Natural killer cell (primary cell): Measurements from ENCODE around the gene TENM4. TPM values are rescaled to one million over a fixed set of nuclear protein-coding genes. Genes with fewer than 3 reads are reported as not detected.

Experiments used
- ATAC-seq, 3 donors: fragments of 150-1000 bp in 2 of 3; fragments of 200-7000 bp in 1 of 3; cut with Tn5 transposase; 1 replicate in 1 of 3; 2 replicates in 2 of 3; pipeline ENCODE4 v1.10.0; 2021; ENCODE audit warnings: mild to moderate bottlenecking in 2 of 3, moderate library complexity in 2 of 3
- DNase-seq, 2 donors: peaks; one replicate each; pipeline versions ENCODE4 v3.0.0 to v3.0.0-alpha.2; 2013 to 2021; ENCODE audit warnings: mixed read lengths in 1 of 2
- H3K27ac ChIP-seq: one replicate; pipeline ENCODE4 v1.5.1; 2013; ENCODE audit warnings: mild to moderate bottlenecking, low read length
- H3K27me3 ChIP-seq: one replicate; pipeline ENCODE4 v1.6.1; 2013; ENCODE audit warnings: low read length; ENCODE audit not compliant: control insufficient read depth, insufficient read depth
- H3K36me3 ChIP-seq: one replicate; pipeline ENCODE4 v1.6.1; 2013; ENCODE audit warnings: low read length; ENCODE audit not compliant: control insufficient read depth, insufficient read depth
- H3K4me1 ChIP-seq: one replicate; pipeline ENCODE4 v1.6.1; 2013; ENCODE audit warnings: low read length; ENCODE audit not compliant: control insufficient read depth, insufficient read depth
- H3K4me3 ChIP-seq: one replicate; pipeline ENCODE4 v1.5.1; 2013; ENCODE audit warnings: low read length
- H3K9me3 ChIP-seq: one replicate; pipeline ENCODE4 v1.6.1; 2013; ENCODE audit warnings: low read length; ENCODE audit not compliant: control insufficient read depth, insufficient read depth
- H3K27ac Mint-ChIP-seq, 2 donors: one replicate each; pipeline ENCODE4 v1.8.0; 2022; ENCODE audit warnings: mild to moderate bottlenecking in 2 of 2, mixed read lengths in 2 of 2, moderate library complexity in 1 of 2
- H3K27me3 Mint-ChIP-seq, 2 donors: one replicate each; pipeline ENCODE4 v1.8.0; 2022; ENCODE audit warnings: low read depth in 2 of 2, mixed read lengths in 2 of 2
- H3K36me3 Mint-ChIP-seq: one replicate; pipeline ENCODE4 v1.8.0; 2022; ENCODE audit warnings: mixed read lengths
- H3K4me1 Mint-ChIP-seq, 2 donors: one replicate each; pipeline ENCODE4 v1.8.0; 2022; ENCODE audit warnings: mixed read lengths in 2 of 2
- H3K4me3 Mint-ChIP-seq: one replicate; pipeline ENCODE4 v1.8.0; 2022; ENCODE audit warnings: mild to moderate bottlenecking, moderate library complexity, mixed read lengths
- H3K9me3 Mint-ChIP-seq, 2 donors: one replicate each; pipeline ENCODE4 v1.8.0; 2022; ENCODE audit warnings: mixed read lengths in 2 of 2
- CTCF ChIP-seq: fragments of 200-600 bp; IDR thresholded peaks from one replicate; pipeline ENCODE4 v1.8.0; 2022; ENCODE audit warnings: antibody characterized with exemption
- WGBS: methylation state at CpG from one replicate; pipeline ENCODE4 v1.1.7; 2013; ENCODE audit warnings: missing lambda C conversion rate; ENCODE audit not compliant: insufficient coverage; 5-methylcytosine and 5-hydroxymethylcytosine counted together
- intact Hi-C: fragments of 100-400 bp; cut with micrococcal nuclease; formaldehyde crosslinking; loops from one replicate; pipeline ENCODE4 v1.14.2; 2022
- total RNA-seq, 4 donors: library from RNA; stranded (reverse); fragments of 120-200 nt in 1 of 4; gene quantifications; one replicate each; pipeline versions ENCODE4 v1.2.3 to v1.2.4, GENCODE V29; 2013 to 2022

TENM4 gene
- total RNA-seq, 3 donors from 2014 or later (not counting 1 experiment from before 2014, with no cell fraction given), result 0.63 to 0.75 TPM; not detected in 1

DNA sequence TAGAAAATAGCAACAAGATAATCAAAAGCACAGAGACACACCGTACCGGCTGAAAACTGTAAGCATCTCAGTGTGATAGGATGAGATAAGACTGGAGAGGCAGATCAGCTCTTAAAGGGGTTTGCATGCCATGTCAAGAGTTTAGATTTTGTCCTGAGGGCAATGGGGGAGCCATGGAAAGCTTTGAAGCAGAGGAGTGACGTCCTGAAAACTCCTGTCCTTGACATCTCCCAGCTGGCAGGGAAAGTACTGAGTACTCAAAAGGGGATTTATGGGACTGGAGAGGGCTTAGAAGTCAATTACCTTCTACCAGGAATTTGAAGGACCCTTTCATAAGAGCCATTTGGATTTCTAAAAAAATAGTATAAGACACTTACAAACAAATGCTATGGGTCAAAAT, 445.7 kb downstream of the TENM4 start:
- H3K36me3 Mint-ChIP-seq, result no peaks in the 10 kb centered on the region
- Histone ChIP-seq H3K9me3 (no peaks in the 10 kb centered on the region), H3K4me1 (no peaks in the 10 kb centered on the region), H3K27me3 (no peaks in the 10 kb centered on the region), H3K27ac (no peak overlapping the region), H3K4me3 (no peak overlapping the region), H3K36me3 (no peaks in the 10 kb centered on the region)
- intact Hi-C loops, result no loop called here
- H3K9me3 Mint-ChIP-seq, result peaks cover 4 to 6% of the 10 kb centered on the region in 2 donors
- H3K4me3 Mint-ChIP-seq, result no peak overlapping the region
- H3K27ac Mint-ChIP-seq, result no peak overlapping the region
- WGBS, result 75% methylated on average over 3 of the region's 3 CpGs
- DNase-seq (no peak), ATAC-seq (no peak)
- H3K27me3 Mint-ChIP-seq, result peaks cover 5% of the 10 kb centered on the region in 2 donors
- TF ChIP-seq CTCF, result no peak
- no peaks in the 10 kb centered on the region for H3K4me1 Mint-ChIP-seq

DNA sequence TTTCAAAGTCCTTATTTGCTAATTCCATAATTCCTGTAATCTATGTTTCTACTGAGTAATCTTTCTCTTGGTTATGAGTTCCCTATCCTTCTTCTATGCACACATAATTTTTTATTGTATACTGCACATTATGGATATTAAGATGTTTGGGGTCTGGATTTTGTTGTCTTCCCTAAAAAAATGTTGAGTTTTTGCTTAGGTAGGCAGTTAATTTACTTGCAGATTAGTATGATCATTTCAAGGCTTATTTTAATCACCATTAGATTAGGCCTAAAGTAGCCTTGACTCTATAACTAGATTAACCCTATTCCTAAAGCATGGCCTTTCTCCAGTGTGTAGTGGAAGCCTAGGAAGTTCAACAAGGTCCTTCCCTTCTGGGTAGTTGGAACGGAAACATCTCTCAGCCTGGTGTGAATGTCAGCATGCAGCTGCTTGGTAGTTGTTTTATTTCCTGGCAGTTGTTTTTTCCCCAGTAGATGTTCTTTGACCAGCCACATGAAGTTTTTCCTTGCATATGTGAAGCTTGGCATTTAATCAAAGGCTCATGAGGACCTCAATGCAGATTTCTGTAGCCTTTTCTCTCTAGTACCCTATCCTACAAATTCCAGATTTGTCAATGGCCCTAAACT, 446.9 kb downstream of the TENM4 start:
- Mint-ChIP-seq H3K9me3 (peaks cover 0 to 2% of the 10 kb centered on the region in 2 donors), H3K36me3 (no peaks in the 10 kb centered on the region), H3K27ac (no peak overlapping the region), H3K4me3 (no peak overlapping the region), H3K27me3 (peaks cover 5% of the 10 kb centered on the region in 2 donors), H3K4me1 (no peaks in the 10 kb centered on the region)
- no peaks in the 10 kb centered on the region for H3K27me3 ChIP-seq
- H3K4me3 ChIP-seq, result no peak overlapping the region
- H3K36me3 ChIP-seq, result no peaks in the 10 kb centered on the region
- no peaks in the 10 kb centered on the region for H3K9me3 ChIP-seq
- ATAC-seq (no peak), DNase-seq (no peak)
- H3K27ac ChIP-seq, result no peak overlapping the region
- intact Hi-C loops, result no loop called here
- WGBS, result 33% methylated on average over 1 of the region's 1 CpG
- no peak for TF ChIP-seq CTCF
- no peaks in the 10 kb centered on the region for H3K4me1 ChIP-seq

GRCh38 chr11:78991681-78992080, 449.1 kb downstream of the TENM4 start:
- no peaks in the 10 kb centered on the region for H3K4me1 Mint-ChIP-seq
- no peak for ATAC-seq
- intact Hi-C loops, result no loop called here
- H3K4me1 ChIP-seq, result no peaks in the 10 kb centered on the region
- no peak for TF ChIP-seq CTCF
- no peak overlapping the region for H3K4me3 ChIP-seq
- H3K27ac Mint-ChIP-seq, result no peak overlapping the region
- peaks cover 0 to 2% of the 10 kb centered on the region in 2 donors for H3K9me3 Mint-ChIP-seq
- H3K4me3 Mint-ChIP-seq, result no peak overlapping the region
- no peaks in the 10 kb centered on the region for H3K27me3 ChIP-seq
- no peaks in the 10 kb centered on the region for H3K36me3 ChIP-seq
- H3K36me3 Mint-ChIP-seq, result no peaks in the 10 kb centered on the region
- H3K27me3 Mint-ChIP-seq, result peaks cover 5% of the 10 kb centered on the region in 2 donors
- DNase-seq, result no peak
- H3K9me3 ChIP-seq, result no peaks in the 10 kb centered on the region
- H3K27ac ChIP-seq, result no peak overlapping the region

- no peak for DNase-seq
- Histone ChIP-seq H3K36me3 (no peaks in the 10 kb centered on the region), H3K27ac (no peak overlapping the region), H3K4me1 (no peaks in the 10 kb centered on the region), H3K4me3 (no peak overlapping the region), H3K27me3 (no peaks in the 10 kb centered on the region), H3K9me3 (no peaks in the 10 kb centered on the region)
- intact Hi-C loops, result no loop called here
- Mint-ChIP-seq H3K9me3 (peaks cover 0 to 2% of the 10 kb centered on the region in 2 donors), H3K36me3 (no peaks in the 10 kb centered on the region), H3K4me1 (no peaks in the 10 kb centered on the region), H3K4me3 (no peak overlapping the region), H3K27ac (no peak overlapping the region), H3K27me3 (peaks cover 5% of the 10 kb centered on the region in 2 donors)
- WGBS, result 75% methylated on average over 9 of the region's 9 CpGs
- no peak for ATAC-seq
- no peak for TF ChIP-seq CTCF
Observed at GRCh38 chr11:78990261-78990660, 450.6 kb downstream of the TENM4 start.
